HCT116 (cell line): ENCODE results near the gene MSI2. TPM values are rescaled to one million over a fixed set of nuclear protein-coding genes. Genes with fewer than 3 reads are reported as not detected.

Source experiments
- ATAC-seq: fragments of 200-7000 bp; cut with Tn5 transposase; 2 replicates; pipeline ENCODE4 v1.9.1; 2020; ENCODE audit warnings: mild to moderate bottlenecking, moderate library complexity
- BruUV-seq: library from RNA; stranded (reverse); fragments of 400-500 nt; replicated peaks from 2 replicates; lab custom pipeline; 2021; lab: Mats Ljungman, UMichigan
- CTCF ChIA-PET: fragments of 300-600 bp; sonication (Branson Sonifier 250); formaldehyde crosslinking; loops from one replicate; lab custom pipeline; 2021; ENCODE audit warnings: antibody characterized with exemption; lab: Charles Lee
- POLR2A ChIA-PET: fragments of 300-600, 350-600 bp; sonication (Branson Sonifier 250); formaldehyde crosslinking; loops from one replicate; lab custom pipeline; 2021; ENCODE audit warnings: antibody characterized with exemption; lab: Charles Lee
- RAD21 ChIA-PET, 2 experiments: fragments of 300-600 bp; sonication (Branson Sonifier 250); formaldehyde crosslinking; loops; one replicate each; lab custom pipeline; 2023; ENCODE audit warnings: low total read pairs in 2 of 2; ENCODE audit not compliant: uncharacterized antibody in 2 of 2, unreplicated experiment in 2 of 2, low non-redundant PET in 1 of 2; lab: Charles Lee
- DNase-seq: peaks from one replicate; pipeline ENCODE4 v3.0.0-alpha.2; 2010; ENCODE audit warnings: low read depth, low spot score
- H2AFZ ChIP-seq: fragments of 200-600 bp; shearing (Covaris generic), sonication (generic); 2 replicates; pipeline ENCODE4 v1.6.1; 2017; ENCODE audit warnings: low read depth, mixed run types, mixed read lengths, antibody characterized with exemption, low read length; ENCODE audit not compliant: poor library complexity, severe bottlenecking
- H3K27ac ChIP-seq: 2 replicates; pipeline ENCODE4 v1.5.1; 2012; ENCODE audit warnings: low read depth, low read length
- H3K27me3 ChIP-seq: fragments of 200-600 bp; sonication (generic); 2 replicates; pipeline ENCODE4 v1.6.1; 2016; ENCODE audit warnings: mixed run types, low read length, mixed read lengths; ENCODE audit not compliant: insufficient read depth
- H3K36me3 ChIP-seq, 2 experiments: fragments of 200-500 bp in 1 of 2; fragments of 200-600 bp in 1 of 2; sonication (Bioruptor generic) in 1 of 2; sonication (generic) in 1 of 2; 2 replicates each; pipeline versions ENCODE4 v1.5.1 to v1.6.1; 2014 to 2016; ENCODE audit warnings: low read length in 2 of 2, inconsistent platforms in 1 of 2, mixed read lengths in 1 of 2, mixed run types in 1 of 2; ENCODE audit not compliant: insufficient read depth in 2 of 2, control insufficient read depth in 1 of 2
- H3K4me1 ChIP-seq, 2 experiments: fragments of 200-600 bp in 1 of 2; sonication (generic) in 1 of 2; 2 replicates each; pipeline versions ENCODE4 v1.5.1 to v1.6.1; 2012 to 2017; ENCODE audit warnings: low read length in 2 of 2, inconsistent platforms in 1 of 2, mild to moderate bottlenecking in 1 of 2, mixed read lengths in 1 of 2, mixed run types in 1 of 2, moderate library complexity in 1 of 2; ENCODE audit not compliant: insufficient read depth in 2 of 2, control insufficient read depth in 1 of 2
- H3K4me2 ChIP-seq: fragments of 200-600 bp; sonication (generic); 2 replicates; pipeline ENCODE4 v1.6.1; 2017; ENCODE audit warnings: mixed run types, low read length, mixed read lengths
- H3K4me3 ChIP-seq, 2 experiments: fragments of 200-600 bp in 1 of 2; sonication (generic) in 1 of 2; replicated peaks in 1 of 2; 2 replicates each; pipeline ENCODE4 v1.5.1; 2011 to 2016; ENCODE audit warnings: low read length in 2 of 2, control low read depth in 1 of 2, low read depth in 1 of 2, mild to moderate bottlenecking in 1 of 2, mixed read lengths in 1 of 2, mixed run types in 1 of 2
- H3K79me2 ChIP-seq: fragments of 200-600 bp; sonication (generic); 2 replicates; pipeline ENCODE4 v1.6.1; 2017; ENCODE audit warnings: mild to moderate bottlenecking, mixed run types, low read length, moderate library complexity, mixed read lengths; ENCODE audit not compliant: insufficient read depth
- H3K9ac ChIP-seq: fragments of 200-600 bp; sonication (generic); 2 replicates; pipeline ENCODE4 v1.6.1; 2016; ENCODE audit warnings: low read length, mixed read lengths
- H3K9me2 ChIP-seq: fragments of 200-600 bp; sonication (generic), shearing (Covaris generic); 2 replicates; pipeline ENCODE4 v1.6.1; 2017; ENCODE audit warnings: mixed run types, mild to moderate bottlenecking, moderate library complexity; ENCODE audit not compliant: insufficient read depth
- H3K9me3 ChIP-seq, 2 experiments: fragments of 200-500 bp in 1 of 2; fragments of 200-600 bp in 1 of 2; sonication (Bioruptor generic) in 1 of 2; sonication (generic) in 1 of 2; 2 replicates each; pipeline ENCODE4 v1.6.1; 2014 to 2017; ENCODE audit warnings: low read length in 2 of 2, mixed read lengths in 2 of 2, inconsistent platforms in 1 of 2, low read depth in 1 of 2, mild to moderate bottlenecking in 1 of 2, mixed run types in 1 of 2, moderate library complexity in 1 of 2; ENCODE audit not compliant: control insufficient read depth in 1 of 2, insufficient read depth in 1 of 2
- H4K20me1 ChIP-seq: fragments of 200-600 bp; sonication (generic), shearing (Covaris generic); 2 replicates; pipeline ENCODE4 v1.6.1; 2017; ENCODE audit warnings: mixed run types, mild to moderate bottlenecking, moderate library complexity; ENCODE audit not compliant: insufficient read depth
- CBX3 ChIP-seq: IDR thresholded peaks from 2 replicates; pipeline ENCODE4 v1.6.1; 2012; ENCODE audit warnings: low read depth
- CTCF ChIP-seq, 3 experiments: fragments of 200-600 bp in 1 of 3; sonication (generic) in 1 of 3; IDR thresholded peaks in 2 of 3; conservative IDR thresholded peaks in 1 of 3; 2 replicates each; pipeline ENCODE4 v1.5.1; 2012 to 2017; ENCODE audit warnings: low read depth in 2 of 3, low read length in 2 of 3, antibody characterized with exemption in 1 of 3, borderline replicate concordance in 1 of 3, control low read depth in 1 of 3, mild to moderate bottlenecking in 1 of 3, mixed read lengths in 1 of 3, mixed run types in 1 of 3, moderate library complexity in 1 of 3; ENCODE audit not compliant: insufficient read depth in 1 of 3
- ELF1 ChIP-seq: IDR thresholded peaks from 2 replicates; pipeline ENCODE4 v1.6.1; 2012; ENCODE audit warnings: low read depth, borderline replicate concordance
- EZH2phosphoT487 ChIP-seq: fragments of 200-600 bp; IDR thresholded peaks from 2 replicates; pipeline ENCODE4 v1.6.1; 2018; ENCODE audit warnings: antibody characterized with exemption, borderline replicate concordance
- FOSL1 ChIP-seq: IDR thresholded peaks from 2 replicates; pipeline ENCODE4 v1.6.1; 2012; ENCODE audit warnings: low read depth
- JUND ChIP-seq: IDR thresholded peaks from 2 replicates; pipeline ENCODE4 v1.6.1; 2012
- MAX ChIP-seq: IDR thresholded peaks from 2 replicates; pipeline ENCODE4 v1.6.1; 2012
- POLR2AphosphoS5 ChIP-seq: IDR thresholded peaks from 2 replicates; pipeline ENCODE4 v1.6.1; 2011; ENCODE audit warnings: mild to moderate bottlenecking, low read depth, low read length, moderate library complexity
- RAD21 ChIP-seq: IDR thresholded peaks from 2 replicates; pipeline ENCODE4 v1.6.1; 2012; ENCODE audit warnings: low read depth, mild to moderate bottlenecking
- REST ChIP-seq: IDR thresholded peaks from 2 replicates; pipeline ENCODE4 v1.6.1; 2012; ENCODE audit warnings: low read depth
- SIN3A ChIP-seq: IDR thresholded peaks from 2 replicates; pipeline ENCODE4 v1.6.1; 2012; ENCODE audit warnings: low read depth
- SP1 ChIP-seq: IDR thresholded peaks from 2 replicates; pipeline ENCODE4 v1.6.1; 2012; ENCODE audit warnings: low read depth
- SRF ChIP-seq: IDR thresholded peaks from 2 replicates; pipeline ENCODE4 v1.6.1; 2012; ENCODE audit warnings: low read depth
- TCF7L2 ChIP-seq: IDR thresholded peaks from 2 replicates; pipeline ENCODE4 v1.7.0; 2011; ENCODE audit warnings: borderline replicate concordance, inconsistent platforms; ENCODE audit not compliant: insufficient read depth, insufficient read length; ENCODE audit errors: extremely low read depth
- YY1 ChIP-seq: IDR thresholded peaks from 2 replicates; pipeline ENCODE4 v1.6.1; 2011; ENCODE audit warnings: low read length, low read depth, moderate library complexity, mild to moderate bottlenecking; ENCODE audit not compliant: insufficient replicate concordance; ENCODE audit errors: extremely low read depth
- ZFX ChIP-seq: fragments of 450-650 bp; IDR thresholded peaks from 2 replicates; pipeline ENCODE4 v1.6.1; 2017
- ZNF274 ChIP-seq: fragments of 200-500 bp; sonication (Bioruptor generic); IDR thresholded peaks from 2 replicates; pipeline ENCODE4 v1.6.1; 2014; ENCODE audit warnings: mild to moderate bottlenecking, low read depth, low read length, inconsistent platforms
- intact Hi-C: fragments of 100-400 bp; cut with micrococcal nuclease; formaldehyde crosslinking; loops from 2 replicates; pipeline ENCODE4 v1.10.0; 2022
- total RNA-seq: library from RNA; stranded (reverse); gene quantifications from one replicate; pipeline ENCODE4 v1.2.1, GENCODE V29; 2021; ENCODE audit not compliant: unreplicated experiment

MSI2 gene
- total RNA-seq, 1 experiment from 2014 or later: 137 TPM

- Histone ChIP-seq H3K27me3 (no peaks in the 10 kb centered on the region), H2AFZ (no peak overlapping the region), H3K9ac (no peak overlapping the region), H3K4me3 (no peak overlapping the region), H3K4me1 (peaks cover 0 to 8% of the 10 kb centered on the region in 2 experiments; a peak in 1 of 4 replicates), H4K20me1 (no peaks in the 10 kb centered on the region), H3K27ac (no peak overlapping the region), H3K36me3 (no peaks in the 10 kb centered on the region), H3K79me2 (no peaks in the 10 kb centered on the region), H3K9me2 (no peaks in the 10 kb centered on the region), H3K9me3 (no peaks in the 10 kb centered on the region), H3K4me2 (no peak overlapping the region)
- no TSS peak for BruUV-seq
- ATAC-seq (no peak), DNase-seq (no peak)
- intact Hi-C loops: no loop called here
- ChIA-PET POLR2A (no interaction called here), RAD21 (no interaction called here), CTCF (no interaction called here)
- no peak for TF ChIP-seq CBX3
- TF ChIP-seq ZFX: no peak
- TF ChIP-seq SP1: no peak
- TF ChIP-seq SIN3A: no peak
- no peak for TF ChIP-seq SRF
- no peak for TF ChIP-seq RAD21
- no peak for TF ChIP-seq REST
- no peak for TF ChIP-seq FOSL1
- no peak for TF ChIP-seq TCF7L2
- no peak for TF ChIP-seq YY1
- no peak for TF ChIP-seq JUND
- no peak for TF ChIP-seq MAX
- no peak for TF ChIP-seq POLR2AphosphoS5
- no peak for TF ChIP-seq ZNF274
- TF ChIP-seq CTCF (IDR thresholded peaks at IDR 0.05 in 2 of 3, conservative IDR thresholded peaks at IDR 0.05 in 1 of 3; ENCODE audit: borderline replicate concordance in 1 of 3, insufficient read depth in 1 of 3, low read depth in 2 of 3, low read length in 2 of 3): no peak
- no peak for TF ChIP-seq ELF1
- TF ChIP-seq EZH2phosphoT487: no peak
These were observed 221.4 kb downstream of the MSI2 start for GRCh38 chr17:57477522-57478362.
